Measurements from ENCODE around the gene ACP7. TPM values are rescaled to one million over a fixed set of nuclear protein-coding genes. Genes with fewer than 3 reads are reported as not detected.

Gene ACP7
- total and polyA plus RNA-seq, 9 of the 15 experiments (the other 6 are each of a cell fraction or from before 2014, with no cell fraction given) = not detected

- CTCF ChIA-PET (ENCODE audit: low intra/inter-chr PET ratio) = no interaction called here
- Histone ChIP-seq H2AFZ (ENCODE audit: low read depth, low read length) (peak overlapping the region; percentile 91), H3K4me2 (ENCODE audit: insufficient read depth, low read length) (peak overlapping the region; percentile 73), H3K9me1 (ENCODE audit: control insufficient read depth, insufficient read depth, low read length) (no peaks in the 10 kb centered on the region), H3K27ac (ENCODE audit: extremely low read depth, low read depth, low read length) (peak overlapping the region; percentile 60), H3K4me3 (0 out of 2 replicates have a peak overlapping the region, but pooled peaks have one; percentile 6), H3K9me3 (replicated peaks; ENCODE audit: control insufficient read depth, insufficient read depth, low read depth, low read length) (no peaks in the 10 kb centered on the region), H3K9ac (ENCODE audit: insufficient read depth in 1 of 2, low read depth in 2 of 2, low read length in 2 of 2) (peak overlapping the region; percentile 10 to 29; a peak in 2 of 4 replicates), H3K4me1 (replicated peaks in 1 of 2; ENCODE audit: control insufficient read depth in 2 of 2, insufficient read depth in 2 of 2, low read length in 2 of 2) (peaks cover 5 to 13% of the 10 kb centered on the region in 2 experiments; a peak in 3 of 5 replicates), H3K27me3 (ENCODE audit: control insufficient read depth in 2 of 2, insufficient read depth in 2 of 2, low read length in 2 of 2) (no peaks in the 10 kb centered on the region), H3K79me2 (ENCODE audit: control insufficient read depth, insufficient read depth, low read length) (no peaks in the 10 kb centered on the region), H3K36me3 (ENCODE audit: control insufficient read depth, insufficient read depth, low read length) (no peaks in the 10 kb centered on the region), H4K20me1 (replicated peaks; ENCODE audit: control insufficient read depth, insufficient read depth, low read length) (no peaks in the 10 kb centered on the region)
- 40% methylated on average over 6 of the region's 6 CpGs for WGBS (ENCODE audit: insufficient coverage, low coverage, missing lambda C conversion rate)
- no TSS peak for BruUV-seq (replicated peaks)
- in situ Hi-C loops (cut with MboI) (no loop called here), intact Hi-C loops (cut with micrococcal nuclease) (no loop called here)
- TF ChIP-seq MBD2 (IDR thresholded peaks at IDR 0.05; ENCODE audit: borderline replicate concordance, low read depth) = 0 out of 2 replicates have a peak, but pooled peaks have one; percentile 1
- no peak for TF ChIP-seq THAP12 (CRISPR knock-in tag; IDR thresholded peaks at IDR 0.05)
- ATAC-seq (no peak), FAIRE-seq (no peak), DNase-seq (ENCODE audit: extremely low read depth in 1 of 4, low spot score in 3 of 4) (no peak)
- POLR2A ChIA-PET = interaction anchor here (0.7 to 1.4 kb wide), 5 partner anchors 12 to 183 kb away, joined by 3 to 5 read pairs (median 4); no protein-coding TSS in a partner anchor
Observed at GRCh38 chr19:39045506-39045905, 38.7 kb upstream of the ACP7 start.

Data from K562 (cell line).